BLaER1 treated with 17β-estradiol and CSF1 and Interleukin-3, amounts not matched to agents 10 nM and 100 nM (cell line): Measurements from ENCODE around the gene UMODL1.
A peak's percentile ranks its signal among the peaks of the same experiment; 100 is the strongest.

Experiments
- H3K27ac ChIP-seq, 11 experiments: shearing (Covaris generic); formaldehyde crosslinking; 2 replicates each; pipeline ENCODE4 v1.8.1; 2022
- H3K27me3 ChIP-seq, 11 experiments: shearing (Covaris generic); formaldehyde crosslinking; 2 replicates each; pipeline ENCODE4 v1.8.1; 2022
- H3K36me3 ChIP-seq, 11 experiments: shearing (Covaris generic); formaldehyde crosslinking; 2 replicates each; pipeline ENCODE4 v1.8.1; 2022
- H3K4me1 ChIP-seq, 10 experiments: shearing (Covaris generic); formaldehyde crosslinking; 2 replicates each; pipeline ENCODE4 v1.8.1; 2022
- H3K4me2 ChIP-seq, 11 experiments: shearing (Covaris generic); formaldehyde crosslinking; 2 replicates each; pipeline ENCODE4 v1.8.1; 2022
- H3K4me3 ChIP-seq, 10 experiments: shearing (Covaris generic); formaldehyde crosslinking; 2 replicates each; pipeline ENCODE4 v1.8.1; 2022
- H3K9ac ChIP-seq, 11 experiments: shearing (Covaris generic); formaldehyde crosslinking; 2 replicates each; pipeline ENCODE4 v1.8.1; 2022
- H3K9me3 ChIP-seq, 11 experiments: shearing (Covaris generic); formaldehyde crosslinking; replicated peaks in 1 of 11; 2 replicates each; pipeline ENCODE4 v1.8.1; 2022
- H4K20me1 ChIP-seq, 11 experiments: shearing (Covaris generic); formaldehyde crosslinking; 2 replicates each; pipeline ENCODE4 v1.8.1; 2022
- Cebpa-rat ChIP-seq, 11 experiments: shearing (Covaris generic); IDR thresholded peaks; 2 replicates each; pipeline ENCODE4 v1.8.1; 2022

The UMODL1 gene

GRCh38 chr21:42101246-42101645 lies 30.1 kb downstream of the UMODL1 start:
- Histone ChIP-seq H3K9ac (no peak overlapping the region), H3K4me1 (peaks cover 27 to 63% (median 43%) of the 10 kb centered on the region in 10 experiments), H3K27ac (no peak overlapping the region), H3K27me3 (peaks cover 6 to 25% (median 17%) of the 10 kb centered on the region in 11 experiments; a peak in 15 of 22 replicates), H3K36me3 (no peaks in the 10 kb centered on the region), H3K4me2 (peak overlapping the region in 7 of 11 experiments; percentile 24 to 71 (median 46); a peak in 12 of 22 replicates), H3K9me3 (no peaks in the 10 kb centered on the region), H4K20me1 (no peaks in the 10 kb centered on the region), H3K4me3 (no peak overlapping the region)
- no peak for TF ChIP-seq Cebpa-rat (IDR thresholded peaks at IDR 0.05)

- peaks cover 21 to 63% (median 43%) of the 10 kb centered on the region in 10 experiments for H3K4me1 ChIP-seq
- peak overlapping the region in 8 of 11 experiments; percentile 24 to 71 (median 45); a peak in 14 of 22 replicates for H3K4me2 ChIP-seq
- no peaks in the 10 kb centered on the region for H3K36me3 ChIP-seq
- H4K20me1 ChIP-seq, result no peaks in the 10 kb centered on the region
- H3K4me3 ChIP-seq, result no peak overlapping the region
- no peak for TF ChIP-seq Cebpa-rat (IDR thresholded peaks at IDR 0.05)
- no peak overlapping the region for H3K27ac ChIP-seq
- no peaks in the 10 kb centered on the region for H3K9me3 ChIP-seq
- no peak overlapping the region for H3K9ac ChIP-seq
- H3K27me3 ChIP-seq, result peaks cover 6 to 25% (median 17%) of the 10 kb centered on the region in 11 experiments; a peak in 15 of 22 replicates
Measured at GRCh38 chr21:42102076-42102475, 31.0 kb downstream of the UMODL1 start.

- peaks cover 20 to 63% (median 43%) of the 10 kb centered on the region in 10 experiments for H3K4me1 ChIP-seq
- peaks cover 6 to 25% (median 17%) of the 10 kb centered on the region in 11 experiments; a peak in 15 of 22 replicates for H3K27me3 ChIP-seq
- H3K36me3 ChIP-seq, result no peaks in the 10 kb centered on the region
- TF ChIP-seq Cebpa-rat (IDR thresholded peaks at IDR 0.05), result no peak
- no peak overlapping the region for H3K9ac ChIP-seq
- peak overlapping the region in 8 of 11 experiments; percentile 22 to 71 (median 45); a peak in 14 of 22 replicates for H3K4me2 ChIP-seq
- H3K4me3 ChIP-seq, result no peak overlapping the region
- H3K9me3 ChIP-seq, result no peaks in the 10 kb centered on the region
- H3K27ac ChIP-seq, result no peak overlapping the region
- no peaks in the 10 kb centered on the region; a peak in 1 of 22 replicates for H4K20me1 ChIP-seq
Measured at GRCh38 chr21:42102526-42102925, 31.4 kb downstream of the UMODL1 start.

- peaks cover 20 to 63% (median 43%) of the 10 kb centered on the region in 10 experiments for H3K4me1 ChIP-seq
- H3K9ac ChIP-seq, result no peak overlapping the region
Measured at GRCh38 chr21:42102991-42103390, 31.9 kb downstream of the UMODL1 start.

GRCh38 chr21:42103843-42104242 lies 32.7 kb downstream of the UMODL1 start:
- H3K4me1 ChIP-seq, result peaks cover 18 to 63% (median 48%) of the 10 kb centered on the region in 10 experiments
- no peak overlapping the region for H3K9ac ChIP-seq
- H3K4me2 ChIP-seq, result no peak overlapping the region
- no peak overlapping the region for H3K27ac ChIP-seq
- H3K9me3 ChIP-seq, result no peaks in the 10 kb centered on the region
- TF ChIP-seq Cebpa-rat (IDR thresholded peaks at IDR 0.05), result no peak
- H3K36me3 ChIP-seq, result no peaks in the 10 kb centered on the region
- peaks cover 0 to 7% (median 0%) of the 10 kb centered on the region in 11 experiments; a peak in 3 of 22 replicates for H4K20me1 ChIP-seq
- H3K27me3 ChIP-seq, result peaks cover 6 to 26% (median 19%) of the 10 kb centered on the region in 11 experiments; a peak in 15 of 22 replicates
- H3K4me3 ChIP-seq, result no peak overlapping the region

More at GRCh38 chr21:42102991-42103390, 31.9 kb downstream of the UMODL1 start:
- no peak overlapping the region for H3K4me3 ChIP-seq
- no peaks in the 10 kb centered on the region for H3K36me3 ChIP-seq
- no peak overlapping the region for H3K27ac ChIP-seq
- peak overlapping the region in 6 of 11 experiments; percentile 22 to 71 (median 53); a peak in 8 of 22 replicates for H3K4me2 ChIP-seq
- peaks cover 6 to 25% (median 18%) of the 10 kb centered on the region in 11 experiments; a peak in 15 of 22 replicates for H3K27me3 ChIP-seq
- TF ChIP-seq Cebpa-rat (IDR thresholded peaks at IDR 0.05), result no peak
- H4K20me1 ChIP-seq, result peaks cover 0 to 3% (median 0%) of the 10 kb centered on the region in 11 experiments; a peak in 3 of 22 replicates
- H3K9me3 ChIP-seq, result no peaks in the 10 kb centered on the region

GRCh38 chr21:42105476-42106315 lies 34.6 kb downstream of the UMODL1 start:
- Histone ChIP-seq H3K27me3 (peaks cover 6 to 26% (median 19%) of the 10 kb centered on the region in 11 experiments; a peak in 15 of 22 replicates), H3K9ac (no peak overlapping the region), H3K36me3 (no peaks in the 10 kb centered on the region), H3K4me1 (peaks cover 15 to 82% (median 66%) of the 10 kb centered on the region in 10 experiments), H3K4me2 (peak overlapping the region in 4 of 11 experiments; percentile 12 to 91 (median 87); a peak in 5 of 22 replicates), H3K27ac (no peak overlapping the region), H3K4me3 (no peak overlapping the region), H4K20me1 (peaks cover 0 to 7% (median 0%) of the 10 kb centered on the region in 11 experiments; a peak in 3 of 22 replicates), H3K9me3 (no peaks in the 10 kb centered on the region)
- no peak for TF ChIP-seq Cebpa-rat (IDR thresholded peaks at IDR 0.05)

- no peak for TF ChIP-seq Cebpa-rat (IDR thresholded peaks at IDR 0.05)
- peaks cover 15 to 83% (median 68%) of the 10 kb centered on the region in 10 experiments for H3K4me1 ChIP-seq
Measured at GRCh38 chr21:42106425-42106824, 35.3 kb downstream of the UMODL1 start.

GRCh38 chr21:42107177-42107880 lies 36.2 kb downstream of the UMODL1 start:
- peaks cover 0 to 7% (median 0%) of the 10 kb centered on the region in 11 experiments; a peak in 3 of 22 replicates for H4K20me1 ChIP-seq
- H3K4me3 ChIP-seq, result peak overlapping the region in 5 of 10 experiments; percentile 5 to 33 (median 13); a peak in 3 of 20 replicates
- peak overlapping the region in 7 of 11 experiments; percentile 11 to 57 (median 48); a peak in 10 of 22 replicates for H3K9ac ChIP-seq
- peak overlapping the region; percentile 67 to 91 (median 85) for H3K4me2 ChIP-seq
- no peaks in the 10 kb centered on the region for H3K36me3 ChIP-seq
- no peak for TF ChIP-seq Cebpa-rat (IDR thresholded peaks at IDR 0.05)
- peaks cover 15 to 83% (median 68%) of the 10 kb centered on the region in 10 experiments for H3K4me1 ChIP-seq
- H3K27ac ChIP-seq, result peak overlapping the region in 4 of 11 experiments; percentile 38 to 67 (median 44); a peak in 6 of 22 replicates
- H3K27me3 ChIP-seq, result peaks cover 0 to 12% (median 5%) of the 10 kb centered on the region in 11 experiments; a peak in 10 of 22 replicates
- no peaks in the 10 kb centered on the region for H3K9me3 ChIP-seq

More at GRCh38 chr21:42106425-42106824, 35.3 kb downstream of the UMODL1 start:
- Histone ChIP-seq H3K27me3 (peaks cover 4 to 21% (median 13%) of the 10 kb centered on the region in 11 experiments; a peak in 15 of 22 replicates), H4K20me1 (peaks cover 0 to 7% (median 0%) of the 10 kb centered on the region in 11 experiments; a peak in 3 of 22 replicates), H3K9me3 (no peaks in the 10 kb centered on the region), H3K36me3 (no peaks in the 10 kb centered on the region), H3K4me3 (no peak overlapping the region), H3K9ac (no peak overlapping the region; a peak in 1 of 22 replicates), H3K27ac (no peak overlapping the region), H3K4me2 (peak overlapping the region in 8 of 11 experiments; percentile 78 to 91 (median 86); a peak in 14 of 22 replicates)
